GM10266 (cell line): ENCODE data around the gene CYP3A5.

ENCODE experiments used
- DNase-seq: peaks from one replicate; pipeline ENCODE4 v3.0.0; 2012; ENCODE audit errors: extremely low spot score
- TF ChIP-seq, protein P1 (sequence below): IDR thresholded peaks from 2 replicates; pipeline ENCODE4 v1.5.1; 2012; ENCODE audit warnings: mild to moderate bottlenecking, low read depth; ENCODE audit not compliant: control insufficient read depth, insufficient read depth; ENCODE audit errors: missing control alignments

The CYP3A5 gene

DNA sequence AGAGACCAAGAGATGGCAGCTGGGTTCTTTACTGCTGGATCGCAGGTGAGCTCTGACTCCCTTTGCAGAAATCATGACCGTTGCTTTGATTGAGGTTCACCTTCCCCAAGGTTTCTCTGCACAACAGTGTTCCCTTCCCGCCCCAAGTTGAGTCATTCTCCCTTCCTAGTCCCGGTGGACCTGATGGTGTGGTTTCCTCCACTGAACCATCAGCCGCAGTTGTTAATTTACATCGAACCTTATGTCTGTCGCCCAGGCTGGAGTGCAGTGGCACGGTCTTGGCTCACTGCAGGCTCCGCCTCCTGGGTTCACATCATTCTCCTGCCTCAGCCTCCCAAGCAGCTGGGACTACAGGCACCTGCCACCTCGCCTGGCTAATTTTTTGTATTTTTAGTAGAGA, 57.2 kb downstream of the CYP3A5 start:
- TF ChIP-seq, protein P1, sequence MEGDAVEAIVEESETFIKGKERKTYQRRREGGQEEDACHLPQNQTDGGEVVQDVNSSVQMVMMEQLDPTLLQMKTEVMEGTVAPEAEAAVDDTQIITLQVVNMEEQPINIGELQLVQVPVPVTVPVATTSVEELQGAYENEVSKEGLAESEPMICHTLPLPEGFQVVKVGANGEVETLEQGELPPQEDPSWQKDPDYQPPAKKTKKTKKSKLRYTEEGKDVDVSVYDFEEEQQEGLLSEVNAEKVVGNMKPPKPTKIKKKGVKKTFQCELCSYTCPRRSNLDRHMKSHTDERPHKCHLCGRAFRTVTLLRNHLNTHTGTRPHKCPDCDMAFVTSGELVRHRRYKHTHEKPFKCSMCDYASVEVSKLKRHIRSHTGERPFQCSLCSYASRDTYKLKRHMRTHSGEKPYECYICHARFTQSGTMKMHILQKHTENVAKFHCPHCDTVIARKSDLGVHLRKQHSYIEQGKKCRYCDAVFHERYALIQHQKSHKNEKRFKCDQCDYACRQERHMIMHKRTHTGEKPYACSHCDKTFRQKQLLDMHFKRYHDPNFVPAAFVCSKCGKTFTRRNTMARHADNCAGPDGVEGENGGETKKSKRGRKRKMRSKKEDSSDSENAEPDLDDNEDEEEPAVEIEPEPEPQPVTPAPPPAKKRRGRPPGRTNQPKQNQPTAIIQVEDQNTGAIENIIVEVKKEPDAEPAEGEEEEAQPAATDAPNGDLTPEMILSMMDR, result no peak
- no peak for DNase-seq

DNA sequence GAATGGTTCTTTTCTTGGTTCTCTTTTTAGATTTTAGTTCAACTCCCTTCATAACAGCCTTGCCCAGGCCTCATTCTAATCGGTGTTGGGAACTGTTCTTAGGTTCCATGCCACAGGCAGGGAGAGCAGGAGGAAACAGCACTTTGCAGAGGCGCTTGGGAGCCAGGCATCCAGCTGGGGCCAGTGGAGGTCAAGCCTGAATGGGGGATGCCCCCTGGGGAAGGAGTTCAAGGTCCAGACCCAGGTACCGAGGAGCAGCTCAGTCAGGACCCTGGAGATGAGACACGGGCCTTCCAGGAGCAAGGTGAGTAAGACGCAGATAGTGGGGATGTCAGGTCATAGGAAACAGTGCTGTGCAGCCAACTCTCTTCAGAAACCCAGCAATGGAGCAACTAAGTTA, 58.5 kb downstream of the CYP3A5 start:
- DNase-seq, result no peak
- TF ChIP-seq, protein P1, result no peak

DNA sequence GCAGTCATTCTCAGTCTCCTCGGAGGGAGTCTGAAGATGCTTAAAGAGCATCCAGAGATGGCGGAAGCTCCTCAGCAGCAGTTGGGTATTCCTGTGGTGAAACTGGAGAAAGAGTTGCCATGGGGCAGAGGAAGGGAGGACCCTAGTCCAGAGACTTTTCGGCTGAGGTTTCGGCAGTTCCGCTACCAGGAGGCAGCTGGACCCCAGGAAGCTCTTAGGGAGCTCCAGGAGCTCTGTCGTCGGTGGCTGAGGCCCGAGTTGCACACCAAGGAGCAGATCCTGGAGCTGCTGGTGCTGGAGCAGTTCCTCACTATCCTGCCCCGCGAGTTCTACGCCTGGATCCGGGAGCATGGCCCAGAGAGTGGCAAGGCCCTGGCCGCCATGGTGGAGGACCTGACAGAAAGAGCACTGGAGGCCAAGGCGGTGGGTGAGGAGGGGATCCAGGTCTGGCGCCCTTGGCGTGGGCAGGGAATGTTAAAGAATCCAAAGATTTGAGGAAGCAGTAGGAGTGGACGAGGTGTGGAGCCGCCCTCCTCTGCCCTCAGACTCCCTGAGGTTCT, 60.1 kb downstream of the CYP3A5 start:
- TF ChIP-seq, protein P1, result no peak
- DNase-seq, result no peak

DNA sequence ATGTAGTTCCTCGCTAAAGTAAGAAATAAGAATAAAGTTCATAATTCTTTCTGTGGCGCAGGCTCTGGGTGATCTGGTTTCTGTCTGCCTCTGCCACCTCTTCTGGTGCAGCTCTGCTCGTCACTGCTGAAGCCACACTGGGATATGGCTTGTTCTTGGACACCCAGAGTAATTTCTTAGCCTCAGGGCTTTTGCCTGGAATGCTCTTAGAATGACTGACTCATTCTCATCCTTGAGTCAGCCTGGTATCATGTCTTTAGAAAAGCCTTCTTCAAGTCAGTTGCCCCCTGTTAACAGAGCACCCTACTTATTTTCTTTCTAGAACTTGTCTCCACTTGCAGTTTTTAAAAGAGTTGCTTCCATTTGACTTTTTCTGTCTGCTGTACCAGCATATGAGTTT, 61.1 kb downstream of the CYP3A5 start:
- DNase-seq, result no peak
- TF ChIP-seq, protein P1, result no peak

DNA sequence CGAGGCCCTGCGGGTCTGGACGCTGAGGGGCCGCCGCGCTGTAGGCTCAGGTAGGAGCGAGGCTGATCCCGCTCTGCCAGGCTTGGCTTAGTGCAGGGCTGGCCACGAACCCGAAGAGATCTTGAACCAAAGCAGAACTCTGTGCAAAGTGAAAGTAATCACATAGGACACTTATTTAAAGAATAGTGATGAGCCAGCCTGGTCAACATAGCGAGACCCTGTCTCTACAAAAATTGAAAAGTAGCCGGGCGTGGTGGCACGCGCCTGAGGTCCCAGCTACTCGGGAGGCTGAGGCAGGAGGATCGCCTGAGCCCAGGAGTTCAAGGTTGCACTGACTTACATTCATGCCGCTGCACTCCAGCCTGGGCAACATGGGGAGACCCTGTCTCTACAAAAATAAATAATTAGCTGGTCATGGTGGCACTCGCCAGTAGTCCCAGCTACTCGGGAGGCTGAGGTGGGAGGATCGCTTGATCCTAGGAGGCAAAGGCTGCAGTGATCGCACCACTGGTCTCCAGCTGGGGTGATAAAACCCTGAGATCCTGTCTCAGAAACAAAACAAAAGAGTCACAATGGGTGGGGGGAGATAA, 62.5 kb downstream of the CYP3A5 start:
- TF ChIP-seq, protein P1, result no peak
- DNase-seq, result no peak

DNA sequence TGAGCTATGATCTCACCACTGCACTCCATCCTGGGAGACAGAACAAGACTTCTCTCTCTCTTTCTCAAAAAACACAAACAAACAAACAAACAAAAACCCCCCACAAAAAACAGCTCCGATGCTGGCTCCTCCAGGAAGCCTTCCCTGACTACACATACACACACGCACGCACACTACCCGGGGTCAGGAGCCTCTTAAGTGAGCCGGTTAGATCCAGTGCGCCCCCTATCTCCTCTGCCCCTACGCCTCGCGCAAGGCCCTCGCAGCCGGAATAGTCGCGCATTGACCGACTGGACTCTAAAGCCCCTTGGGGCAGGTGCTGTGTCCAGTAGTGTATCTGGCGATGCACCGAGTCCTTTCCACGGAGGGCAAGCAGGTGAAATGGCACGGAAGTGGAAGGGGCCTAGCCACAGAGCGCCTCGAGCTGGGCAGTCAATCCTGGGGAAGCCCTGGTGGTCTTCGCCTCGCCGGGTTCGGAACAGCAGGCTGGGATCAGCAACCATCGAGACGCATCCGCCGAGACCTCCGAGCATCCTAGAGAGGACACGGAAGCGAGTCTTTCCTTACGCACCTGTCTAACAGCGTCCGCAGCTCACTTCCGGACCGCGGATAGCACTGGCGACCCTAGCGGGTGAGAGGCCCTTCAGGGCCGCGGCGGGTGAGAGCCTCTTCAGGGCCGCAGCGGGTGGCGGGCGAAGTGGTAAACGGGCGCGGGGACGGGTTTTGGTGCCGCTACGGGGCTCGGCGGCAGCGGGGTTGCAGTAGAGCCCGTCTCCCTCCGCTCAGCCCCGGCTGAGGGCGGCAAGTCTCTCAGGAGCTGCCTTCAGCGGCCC, 63.2 kb downstream of the CYP3A5 start, which contains the start of gene ZSCAN25:
Gene ZSCAN25, plus strand, starts transcription at position 588 of the 833 bp plus-strand sequence. CDS start 2,661 bp downstream, outside the sequence.
- peak; percentile 93 for DNase-seq
- TF ChIP-seq, protein P1, result peak; percentile 62

DNA sequence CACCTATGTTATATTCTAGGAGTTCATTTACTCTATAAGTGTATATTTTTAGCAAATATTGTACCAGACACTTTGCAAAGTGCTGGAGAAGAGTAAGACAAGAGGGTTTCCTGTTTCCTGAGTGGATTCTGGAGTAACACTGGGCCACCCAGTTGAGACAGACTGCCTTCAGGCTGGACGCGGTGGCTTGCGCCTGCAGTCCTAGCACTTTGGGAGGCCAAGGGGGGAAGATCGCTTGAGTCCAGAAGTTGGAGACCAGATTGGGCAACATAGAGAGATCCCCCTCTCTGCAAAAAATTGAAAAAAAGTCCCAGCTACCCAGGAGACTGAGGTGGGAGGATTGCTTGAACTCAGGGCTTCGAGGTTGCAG, 63.8 kb downstream of the CYP3A5 start:
- no peak for DNase-seq
- TF ChIP-seq, protein P1, result no peak
